GM15510 (cell line): ENCODE data around the gene MRPS35.

Experiments
- POLR2A ChIP-seq: IDR thresholded peaks from 3 replicates; pipeline ENCODE4 v1.6.1; 2011; ENCODE audit warnings: borderline replicate concordance; ENCODE audit not compliant: insufficient read length; ENCODE audit errors: extremely low read depth

MRPS35 gene

GRCh38 chr12:27696864-27697564 lies 13.6 kb upstream of the MRPS35 start:
- TF ChIP-seq POLR2A = no peak

- TF ChIP-seq POLR2A = no peak
Measured at GRCh38 chr12:27703720-27704452, 6.7 kb upstream of the MRPS35 start.

- no peak for TF ChIP-seq POLR2A
Measured at GRCh38 chr12:27705263-27705662, 5.4 kb upstream of the MRPS35 start.

GRCh38 chr12:27707216-27707615 lies 3.4 kb upstream of the MRPS35 start:
- TF ChIP-seq POLR2A = no peak

- TF ChIP-seq POLR2A = no peak
Measured at GRCh38 chr12:27709212-27709931, 1.3 kb upstream of the MRPS35 start.

- no peak for TF ChIP-seq POLR2A
Measured at GRCh38 chr12:27709932-27710591, 570 bp upstream of the MRPS35 start.

GRCh38 chr12:27711317-27711682 lies 668 bp downstream of the MRPS35 start:
- no peak for TF ChIP-seq POLR2A

GRCh38 chr12:27711967-27712366 lies 1.3 kb downstream of the MRPS35 start:
- no peak for TF ChIP-seq POLR2A

GRCh38 chr12:27723212-27723611 lies 12.6 kb downstream of the MRPS35 start:
- TF ChIP-seq POLR2A = no peak

- no peak for TF ChIP-seq POLR2A
Measured at GRCh38 chr12:27730097-27730588, 19.5 kb downstream of the MRPS35 start.

GRCh38 chr12:27732281-27732680 lies 21.6 kb downstream of the MRPS35 start:
- no peak for TF ChIP-seq POLR2A

- TF ChIP-seq POLR2A = no peak
Measured at GRCh38 chr12:27733052-27733656, 22.5 kb downstream of the MRPS35 start.

- no peak for TF ChIP-seq POLR2A
Measured at GRCh38 chr12:27733791-27734190, 23.2 kb downstream of the MRPS35 start.

- TF ChIP-seq POLR2A = no peak
Measured at GRCh38 chr12:27743601-27744000, 33.0 kb downstream of the MRPS35 start.
